IMR-90 (cell line): ENCODE measurements around the gene SOX21. TPM values are rescaled to one million over a fixed set of nuclear protein-coding genes. Genes with fewer than 3 reads are reported as not detected.

Source experiments
- ATAC-seq: fragments of 200-7000 bp; cut with Tn5 transposase; 2 replicates; pipeline ENCODE4 v1.9.1; 2020; ENCODE audit warnings: low read depth, mild to moderate bottlenecking, moderate library complexity
- BruUV-seq: library from RNA; stranded (reverse); fragments of 400-500 nt; replicated peaks from 2 replicates; lab custom pipeline; 2021; lab: Mats Ljungman, UMichigan
- CTCF ChIA-PET: fragments of 300-600 bp; formaldehyde crosslinking; extraction: SDS; loops from one replicate; lab custom pipeline; 2021; ENCODE audit warnings: antibody characterized with exemption; lab: Yijun Ruan, JAX
- POLR2A ChIA-PET: fragments of 300-600 bp; sonication (Branson Sonifier 250); formaldehyde crosslinking; loops from one replicate; lab custom pipeline; 2022; ENCODE audit warnings: antibody characterized with exemption; ENCODE audit not compliant: unreplicated experiment; lab: Charles Lee
- DNase-seq: peaks from one replicate; pipeline ENCODE4 v3.0.0; 2013
- H2AFZ ChIP-seq: replicated peaks from 2 replicates; pipeline ENCODE3; 2013; ENCODE audit warnings: low read length, mild to moderate bottlenecking; ENCODE audit not compliant: poor library complexity
- H2AK5ac ChIP-seq: 2 replicates; pipeline ENCODE4 v1.6.1; 2013; ENCODE audit warnings: low read depth, low read length, inconsistent platforms
- H2AK9ac ChIP-seq: replicated peaks from 2 replicates; pipeline ENCODE3; 2013; ENCODE audit warnings: mild to moderate bottlenecking, low read depth, low read length, moderate library complexity; ENCODE audit not compliant: poor library complexity
- H2BK120ac ChIP-seq: 2 replicates; pipeline ENCODE4 v1.6.1; 2013; ENCODE audit warnings: low read depth, low read length, inconsistent platforms
- H2BK15ac ChIP-seq: 3 replicates; pipeline ENCODE4 v1.6.1; 2013; ENCODE audit warnings: low read depth, low read length, inconsistent platforms
- H2BK20ac ChIP-seq: 2 replicates; pipeline ENCODE4 v1.6.1; 2013; ENCODE audit warnings: low read depth, mild to moderate bottlenecking, inconsistent platforms, low read length, moderate library complexity
- H2BK5ac ChIP-seq: 2 replicates; pipeline ENCODE4 v1.6.1; 2013; ENCODE audit warnings: mild to moderate bottlenecking, low read depth, low read length, inconsistent platforms; ENCODE audit not compliant: poor library complexity, severe bottlenecking
- H3K14ac ChIP-seq: replicated peaks from 2 replicates; pipeline ENCODE4 v1.6.1; 2013; ENCODE audit warnings: low read depth, low read length, inconsistent platforms
- H3K18ac ChIP-seq: 2 replicates; pipeline ENCODE4 v1.6.1; 2013; ENCODE audit warnings: low read depth, low read length, control low read depth
- H3K23ac ChIP-seq: 2 replicates; pipeline ENCODE4 v1.6.1; 2013; ENCODE audit warnings: low read depth, low read length, inconsistent platforms
- H3K27ac ChIP-seq: 2 replicates; pipeline ENCODE4 v1.5.1; 2013; ENCODE audit warnings: mild to moderate bottlenecking, control low read depth, low read length; ENCODE audit not compliant: insufficient read depth
- H3K27me3 ChIP-seq: 2 replicates; pipeline ENCODE4 v1.6.1; 2013; ENCODE audit warnings: low read length; ENCODE audit not compliant: control insufficient read depth, insufficient read depth
- H3K36me3 ChIP-seq: 2 replicates; pipeline ENCODE4 v1.6.1; 2013; ENCODE audit warnings: low read length, mixed read lengths; ENCODE audit not compliant: control insufficient read depth, insufficient read depth
- H3K4ac ChIP-seq: 2 replicates; pipeline ENCODE4 v1.6.1; 2013; ENCODE audit warnings: low read depth, low read length, inconsistent platforms
- H3K4me1 ChIP-seq: 2 replicates; pipeline ENCODE4 v1.6.1; 2013; ENCODE audit warnings: low read length, mixed read lengths; ENCODE audit not compliant: control insufficient read depth, insufficient read depth
- H3K4me2 ChIP-seq: 2 replicates; pipeline ENCODE4 v1.6.1; 2013; ENCODE audit warnings: low read depth, mild to moderate bottlenecking, control low read depth, low read length, moderate library complexity
- H3K4me3 ChIP-seq: 2 replicates; pipeline ENCODE4 v1.5.1; 2013; ENCODE audit warnings: low read depth, mild to moderate bottlenecking, control low read depth, low read length, moderate library complexity; ENCODE audit not compliant: insufficient read depth
- H3K56ac ChIP-seq: 2 replicates; pipeline ENCODE4 v1.6.1; 2013; ENCODE audit warnings: low read length, inconsistent platforms; ENCODE audit not compliant: insufficient read depth; ENCODE audit errors: extremely low read depth
- H3K79me1 ChIP-seq, 2 experiments: 2 replicates each; pipeline ENCODE4 v1.6.1; 2013; ENCODE audit warnings: low read length in 2 of 2, inconsistent platforms in 1 of 2, low read depth in 1 of 2
- H3K9ac ChIP-seq: 2 replicates; pipeline ENCODE4 v1.6.1; 2013; ENCODE audit warnings: low read depth, low read length, control low read depth
- H3K9me1 ChIP-seq: 2 replicates; pipeline ENCODE4 v1.6.1; 2013; ENCODE audit warnings: low read length, inconsistent platforms; ENCODE audit not compliant: insufficient read depth
- H3K9me3 ChIP-seq: 2 replicates; pipeline ENCODE4 v1.6.1; 2013; ENCODE audit warnings: low read length; ENCODE audit not compliant: control insufficient read depth, insufficient read depth
- H4K20me1 ChIP-seq: 2 replicates; pipeline ENCODE4 v1.6.1; 2013; ENCODE audit warnings: low read length, inconsistent platforms; ENCODE audit not compliant: insufficient read depth
- H4K5ac ChIP-seq: 2 replicates; pipeline ENCODE4 v1.6.1; 2013; ENCODE audit warnings: mild to moderate bottlenecking, low read depth, low read length, control low read depth
- H4K8ac ChIP-seq, 2 experiments: 2 replicates each; pipeline ENCODE4 v1.6.1; 2013; ENCODE audit warnings: low read depth in 2 of 2, low read length in 2 of 2, control low read depth in 1 of 2, inconsistent platforms in 1 of 2
- H4K91ac ChIP-seq: 2 replicates; pipeline ENCODE4 v1.6.1; 2013; ENCODE audit warnings: low read depth, low read length, inconsistent platforms; ENCODE audit not compliant: insufficient read depth
- BHLHE40 ChIP-seq: fragments of 150-350 bp; IDR thresholded peaks from 2 replicates; pipeline ENCODE4 v1.6.1; 2016; ENCODE audit warnings: mild to moderate bottlenecking, low read depth, low read length
- CEBPB ChIP-seq: IDR thresholded peaks from 2 replicates; pipeline ENCODE4 v1.6.1; 2012; ENCODE audit warnings: low read depth, low read length, improper control_type of control experiment
- CHD1 ChIP-seq: IDR thresholded peaks from 2 replicates; pipeline ENCODE4 v1.6.1; 2012; ENCODE audit warnings: low read depth, low read length, improper control_type of control experiment
- ELK1 ChIP-seq: fragments of 150-350 bp; IDR thresholded peaks from 2 replicates; pipeline ENCODE4 v1.6.1; 2016; ENCODE audit warnings: low read depth, mild to moderate bottlenecking, low read length, moderate library complexity, borderline replicate concordance
- FOS ChIP-seq: fragments of 150-350 bp; IDR thresholded peaks from 2 replicates; pipeline ENCODE4 v1.6.1; 2016; ENCODE audit warnings: low read depth, low read length
- MAFK ChIP-seq: IDR thresholded peaks from 2 replicates; pipeline ENCODE4 v1.6.1; 2012; ENCODE audit warnings: low read depth, low read length, improper control_type of control experiment
- MAZ ChIP-seq: IDR thresholded peaks from 2 replicates; pipeline ENCODE4 v1.6.1; 2012; ENCODE audit warnings: low read depth, mild to moderate bottlenecking, low read length, improper control_type of control experiment, moderate library complexity, borderline replicate concordance
- MXI1 ChIP-seq: IDR thresholded peaks from 2 replicates; pipeline ENCODE4 v1.6.1; 2012; ENCODE audit warnings: low read depth, mild to moderate bottlenecking, low read length, moderate library complexity, borderline replicate concordance
- NFE2L2 ChIP-seq: fragments of 150-350 bp; IDR thresholded peaks from 2 replicates; pipeline ENCODE4 v1.6.1; 2016; ENCODE audit warnings: low read depth, mild to moderate bottlenecking, low read length
- POLR2A ChIP-seq: IDR thresholded peaks from 2 replicates; pipeline ENCODE4 v1.6.1; 2012; ENCODE audit warnings: mild to moderate bottlenecking, low read depth, low read length
- SMC3 ChIP-seq: fragments of 150-350 bp; IDR thresholded peaks from 2 replicates; pipeline ENCODE4 v1.6.1; 2016; ENCODE audit warnings: low read depth, mild to moderate bottlenecking, antibody characterized with exemption, low read length, moderate library complexity
- WGBS, 2 experiments: methylation state at CpG; one replicate each; pipeline versions ENCODE4 v1.1.5 to v1.1.7; 2013; ENCODE audit warnings: missing lambda C conversion rate in 2 of 2; ENCODE audit not compliant: insufficient read length in 1 of 2; ENCODE audit errors: extremely low coverage in 2 of 2; 5-methylcytosine and 5-hydroxymethylcytosine counted together
- dilution Hi-C: fragments of 300-500 bp; cut with HindIII; formaldehyde crosslinking; loops from one replicate; pipeline ENCODE4 v1.14.3; 2018; ENCODE audit warnings: low sequenced_read_pairs; ENCODE audit not compliant: unreplicated experiment
- in situ Hi-C: fragments of 300-500 bp; cut with MboI; formaldehyde crosslinking; loops from 3 replicates; pipeline ENCODE4 v1.14.3; 2019; ENCODE audit warnings: low sequenced_read_pairs, inconsistent platforms, mixed read lengths
- intact Hi-C: fragments of 100-400 bp; cut with micrococcal nuclease; formaldehyde crosslinking; loops from 2 replicates; pipeline ENCODE4 v1.10.0; 2022
- polyA plus RNA-seq, 3 experiments: library from polyadenylated mRNA; depleted of rRNA; stranded (reverse); fragments of >200 nt; gene quantifications; 2 replicates each; pipeline ENCODE4 v1.2.3, GENCODE V29; 2012; ENCODE audit warnings: low replicate concordance in 1 of 3
- total RNA-seq: library from RNA; depleted of rRNA; stranded (reverse); fragments of >200 nt; gene quantifications from 2 replicates; pipeline ENCODE4 v1.2.3, GENCODE V29; 2012
- TF ChIP-seq, protein P1 (sequence below): fragments of 150-350 bp; IDR thresholded peaks from 2 replicates; pipeline ENCODE4 v1.6.1; 2017; ENCODE audit warnings: mild to moderate bottlenecking, antibody characterized with exemption, low read length, low read depth

The SOX21 gene
- total and polyA plus RNA-seq, 2 of the 4 experiments (the other 2 are of a cell fraction) = not detected

- no peak for TF ChIP-seq FOS
Measured at GRCh38 chr13:94712812-94713560, 641 bp upstream of the SOX21 start (continued).

DNA sequence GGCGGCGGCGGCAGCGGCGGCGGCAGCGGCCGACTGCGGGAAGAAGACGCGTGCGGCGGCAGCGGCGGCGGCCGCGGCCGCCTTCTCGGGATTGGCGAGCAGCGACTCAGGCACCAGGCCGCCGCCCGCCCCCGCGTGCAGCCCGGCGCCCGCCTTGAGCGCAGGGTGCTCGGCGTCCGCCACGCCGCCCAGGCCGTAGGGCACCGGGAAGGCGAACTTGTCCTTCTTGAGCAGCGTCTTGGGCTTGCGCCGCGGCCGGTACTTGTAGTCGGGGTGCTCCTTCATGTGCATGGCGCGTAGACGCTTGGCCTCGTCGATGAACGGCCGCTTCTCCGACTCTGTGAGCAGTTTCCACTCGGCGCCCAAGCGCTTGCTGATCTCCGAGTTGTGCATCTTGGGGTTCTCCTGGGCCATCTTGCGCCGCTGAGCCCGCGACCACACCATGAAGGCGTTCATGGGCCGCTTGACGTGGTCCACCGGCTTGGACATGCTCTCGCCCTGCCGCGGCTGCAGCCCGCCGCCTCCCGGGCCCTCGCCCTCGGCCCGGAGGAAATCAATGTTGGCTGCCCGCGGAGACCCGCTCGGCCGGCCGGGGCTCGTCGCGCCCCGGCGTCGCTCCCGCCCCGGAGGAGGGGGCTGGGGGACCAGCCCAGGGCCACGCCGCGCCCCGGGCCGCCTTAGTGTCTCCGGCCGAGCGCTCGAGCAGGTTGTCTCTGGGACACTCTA is 621 bp downstream of the SOX21 start:
- Histone ChIP-seq H2BK120ac (no peak overlapping the region), H2AK9ac (no peak overlapping the region), H3K4me2 (0 out of 2 replicates have a peak overlapping the region, but pooled peaks have one; percentile 6), H3K9ac (no peak overlapping the region), H2BK20ac (no peak overlapping the region), H3K36me3 (no peaks in the 10 kb centered on the region), H4K5ac (no peak overlapping the region), H2BK5ac (no peak overlapping the region), H3K79me1 (no peaks in the 10 kb centered on the region), H3K23ac (no peak overlapping the region; the same call in 1 of the 2 replicates), H3K27ac (no peak overlapping the region), H3K27me3 (peaks cover 81% of the 10 kb centered on the region), H3K4me1 (peaks cover 3% of the 10 kb centered on the region; the same call in 1 of the 2 replicates), H4K8ac (no peak overlapping the region), H3K56ac (no peak overlapping the region), H3K4me3 (no peak overlapping the region), H3K9me1 (no peaks in the 10 kb centered on the region), H3K18ac (no peak overlapping the region), H3K4ac (no peak overlapping the region), H4K91ac (no peak overlapping the region), H2AFZ (peak overlapping the region; percentile 85), H3K9me3 (peaks cover 10% of the 10 kb centered on the region; the same call in 1 of the 2 replicates), H2AK5ac (no peak overlapping the region), H2BK15ac (no peak overlapping the region), H4K20me1 (0 out of 2 replicates have a peak, but pooled peaks cover 8% of the 10 kb centered on the region), H3K14ac (no peak overlapping the region)
- ChIA-PET POLR2A (interaction anchor here (0.5 kb wide), 1 partner anchor 55 kb away, joined by 3 read pairs; no protein-coding TSS in a partner anchor), CTCF (no interaction called here)
- 3% methylated on average over 70 of the region's 97 CpGs; no CpG with 5 or more reads in 1 of the 2 experiments for WGBS, 2 experiments
- peak; percentile 50 for ATAC-seq
- dilution Hi-C loops = no loop called here
- no TSS peak for BruUV-seq
- in situ Hi-C loops = no loop called here
- no peak for DNase-seq
- intact Hi-C loops = loop anchor here (10.0 kb wide), 1 partner anchor 693 kb away; no protein-coding TSS in a partner anchor
- no peak for TF ChIP-seq ELK1
- TF ChIP-seq MXI1 = no peak
- no peak for TF ChIP-seq POLR2A
- no peak for TF ChIP-seq MAFK
- no peak for TF ChIP-seq CHD1
- TF ChIP-seq CEBPB = no peak
- no peak for TF ChIP-seq BHLHE40
- no peak for TF ChIP-seq SMC3
- TF ChIP-seq, protein P1, sequence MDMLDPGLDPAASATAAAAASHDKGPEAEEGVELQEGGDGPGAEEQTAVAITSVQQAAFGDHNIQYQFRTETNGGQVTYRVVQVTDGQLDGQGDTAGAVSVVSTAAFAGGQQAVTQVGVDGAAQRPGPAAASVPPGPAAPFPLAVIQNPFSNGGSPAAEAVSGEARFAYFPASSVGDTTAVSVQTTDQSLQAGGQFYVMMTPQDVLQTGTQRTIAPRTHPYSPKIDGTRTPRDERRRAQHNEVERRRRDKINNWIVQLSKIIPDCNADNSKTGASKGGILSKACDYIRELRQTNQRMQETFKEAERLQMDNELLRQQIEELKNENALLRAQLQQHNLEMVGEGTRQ = no peak
- no peak for TF ChIP-seq NFE2L2
- TF ChIP-seq FOS = no peak
- no peak for TF ChIP-seq MAZ
